ENCODE measurements around the gene SETD7.

GRCh38 chr4:139550724-139551429 is 5.1 kb downstream of the SETD7 start:
- no peak for TF ChIP-seq EZH2 (IDR thresholded peaks at IDR 0.05; ENCODE audit: low read length, missing control alignments)
- TF ChIP-seq, protein P1, sequence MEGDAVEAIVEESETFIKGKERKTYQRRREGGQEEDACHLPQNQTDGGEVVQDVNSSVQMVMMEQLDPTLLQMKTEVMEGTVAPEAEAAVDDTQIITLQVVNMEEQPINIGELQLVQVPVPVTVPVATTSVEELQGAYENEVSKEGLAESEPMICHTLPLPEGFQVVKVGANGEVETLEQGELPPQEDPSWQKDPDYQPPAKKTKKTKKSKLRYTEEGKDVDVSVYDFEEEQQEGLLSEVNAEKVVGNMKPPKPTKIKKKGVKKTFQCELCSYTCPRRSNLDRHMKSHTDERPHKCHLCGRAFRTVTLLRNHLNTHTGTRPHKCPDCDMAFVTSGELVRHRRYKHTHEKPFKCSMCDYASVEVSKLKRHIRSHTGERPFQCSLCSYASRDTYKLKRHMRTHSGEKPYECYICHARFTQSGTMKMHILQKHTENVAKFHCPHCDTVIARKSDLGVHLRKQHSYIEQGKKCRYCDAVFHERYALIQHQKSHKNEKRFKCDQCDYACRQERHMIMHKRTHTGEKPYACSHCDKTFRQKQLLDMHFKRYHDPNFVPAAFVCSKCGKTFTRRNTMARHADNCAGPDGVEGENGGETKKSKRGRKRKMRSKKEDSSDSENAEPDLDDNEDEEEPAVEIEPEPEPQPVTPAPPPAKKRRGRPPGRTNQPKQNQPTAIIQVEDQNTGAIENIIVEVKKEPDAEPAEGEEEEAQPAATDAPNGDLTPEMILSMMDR (conservative IDR thresholded peaks at IDR 0.05 in 1 of 2, IDR thresholded peaks at IDR 0.05 in 1 of 2; ENCODE audit: low read depth in 1 of 2, low read length in 2 of 2), result no peak

Measured in fibroblast of lung (primary cell).